OCI-LY7 (cell line): ENCODE measurements around the gene CEACAM18. TPM values are rescaled to one million over a fixed set of nuclear protein-coding genes. Genes with fewer than 3 reads are reported as not detected.

Experiments used
- BruUV-seq: library from RNA; stranded (reverse); fragments of 400-500 nt; replicated peaks from 2 replicates; lab custom pipeline; 2021; lab: Mats Ljungman, UMichigan
- CTCF ChIA-PET: fragments of 300-600 bp; sonication (Branson Sonifier 250); formaldehyde crosslinking; loops from one replicate; lab custom pipeline; 2022; ENCODE audit warnings: antibody characterized with exemption; ENCODE audit not compliant: unreplicated experiment; lab: Charles Lee
- POLR2A ChIA-PET: fragments of 300-600 bp; sonication (Branson Sonifier 250); formaldehyde crosslinking; loops from one replicate; lab custom pipeline; 2022; ENCODE audit warnings: antibody characterized with exemption; lab: Charles Lee
- DNase-seq: peaks from one replicate; pipeline ENCODE4 v3.0.0-alpha.2; 2015; ENCODE audit warnings: low spot score
- H2AFZ ChIP-seq: fragments of 200-600 bp; sonication (generic), shearing (Covaris generic); 2 replicates; pipeline ENCODE4 v1.6.1; 2014; ENCODE audit warnings: mild to moderate bottlenecking, antibody characterized with exemption, low read length, moderate library complexity
- H3K27ac ChIP-seq: fragments of 200-600 bp; sonication (generic); 2 replicates; pipeline ENCODE4 v1.5.1; 2014; ENCODE audit warnings: mixed run types, low read depth, mild to moderate bottlenecking, moderate library complexity, low read length, inconsistent platforms; ENCODE audit not compliant: poor library complexity, severe bottlenecking
- H3K36me3 ChIP-seq: fragments of 200-600 bp; sonication (generic); 2 replicates; pipeline ENCODE4 v1.6.1; 2014; ENCODE audit warnings: mild to moderate bottlenecking, antibody characterized with exemption, low read length, moderate library complexity, mixed read lengths; ENCODE audit not compliant: insufficient read depth
- H3K4me1 ChIP-seq: fragments of 200-600 bp; sonication (generic); 2 replicates; pipeline ENCODE4 v1.5.1; 2014; ENCODE audit warnings: mild to moderate bottlenecking, low read length; ENCODE audit not compliant: insufficient read depth, poor library complexity, severe bottlenecking
- H3K4me2 ChIP-seq: fragments of 200-600 bp; sonication (generic); 2 replicates; pipeline ENCODE4 v1.6.1; 2014; ENCODE audit warnings: mild to moderate bottlenecking, low read length
- H3K4me3 ChIP-seq: fragments of 200-600 bp; sonication (generic); 2 replicates; pipeline ENCODE4 v1.5.1; 2014; ENCODE audit warnings: mild to moderate bottlenecking, low read depth, low read length; ENCODE audit not compliant: poor library complexity, severe bottlenecking
- H3K79me2 ChIP-seq: fragments of 200-600 bp; sonication (generic); 2 replicates; pipeline ENCODE4 v1.6.1; 2016; ENCODE audit warnings: low read depth, mild to moderate bottlenecking, low read length, moderate library complexity, mixed read lengths; ENCODE audit not compliant: insufficient read depth
- H3K9me2 ChIP-seq: fragments of 200-600 bp; sonication (generic); 2 replicates; pipeline ENCODE4 v1.6.1; 2016; ENCODE audit warnings: mild to moderate bottlenecking, low read length, mixed read lengths; ENCODE audit not compliant: insufficient read depth
- H3K9me3 ChIP-seq: fragments of 200-600 bp; sonication (generic); 2 replicates; pipeline ENCODE4 v1.6.1; 2014; ENCODE audit warnings: mild to moderate bottlenecking, mixed run types, low read length, mixed read lengths
- H4K20me1 ChIP-seq: fragments of 200-600 bp; sonication (generic); 2 replicates; pipeline ENCODE4 v1.6.1; 2014; ENCODE audit warnings: mild to moderate bottlenecking, antibody characterized with exemption, low read length, moderate library complexity, mixed read lengths; ENCODE audit not compliant: insufficient read depth
- EZH2phosphoT487 ChIP-seq: fragments of 200-600 bp; sonication (generic); IDR thresholded peaks from 2 replicates; pipeline ENCODE4 v1.6.1; 2018; ENCODE audit warnings: low read depth, borderline replicate concordance, mild to moderate bottlenecking, mixed run types, antibody characterized with exemption, low read length, moderate library complexity, mixed read lengths
- intact Hi-C: fragments of 100-400 bp; cut with micrococcal nuclease; formaldehyde crosslinking; loops from one replicate; pipeline ENCODE4 v1.10.0; 2022; ENCODE audit not compliant: unreplicated experiment
- total RNA-seq, 2 experiments: library from RNA; depleted of rRNA in 1 of 2; stranded (reverse); fragments of >200 nt in 1 of 2; shearing (Covaris generic) in 1 of 2; gene quantifications; 2 replicates each; pipeline ENCODE4 v1.2.3, GENCODE V29; 2014 to 2022
- TF ChIP-seq, protein P1 (sequence below): fragments of 200-600 bp; sonication (generic); conservative IDR thresholded peaks from 2 replicates; pipeline ENCODE4 v1.5.1; 2014; ENCODE audit warnings: mild to moderate bottlenecking, antibody characterized with exemption, low read length, moderate library complexity, mixed read lengths

CEACAM18 gene
- total RNA-seq, 2 experiments from 2014 or later = not detected

DNA sequence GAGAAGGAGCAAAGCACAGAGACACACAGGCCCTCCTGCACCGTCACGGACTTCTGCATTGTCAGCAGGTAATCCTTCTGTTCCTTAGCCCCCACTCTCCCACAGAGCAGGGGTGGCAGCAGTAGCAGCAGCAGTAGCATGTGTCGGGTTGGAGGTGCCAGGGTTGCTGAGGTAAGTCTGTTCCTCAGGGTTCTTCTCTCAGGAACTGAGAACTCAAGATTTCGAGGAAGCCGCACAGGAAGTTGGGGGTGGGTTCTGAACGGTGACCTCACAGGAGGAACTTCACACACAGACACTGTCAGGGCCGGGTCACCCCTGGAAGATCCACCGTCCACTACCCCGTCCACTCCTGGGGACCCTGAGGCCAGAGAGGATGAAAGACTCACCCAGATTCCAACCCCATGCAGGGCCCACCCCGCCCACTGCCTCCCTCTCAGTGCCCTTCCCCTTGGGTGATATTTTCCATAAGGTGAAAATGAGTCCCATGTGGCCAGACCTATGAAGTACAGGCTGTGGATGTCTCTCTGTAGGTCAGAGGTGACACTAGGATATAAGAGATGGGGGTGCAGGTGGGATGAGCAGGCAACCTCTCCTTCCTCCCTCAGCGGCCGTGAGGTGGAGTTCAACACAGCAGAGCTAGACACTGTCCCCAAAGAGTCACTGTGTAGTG, 23.4 kb downstream of the CEACAM18 start, which contains the start of gene SIGLEC12:
Gene SIGLEC12, minus strand, starts transcription at position 207 of the 670 bp plus-strand sequence. Its CDS starts 67 bp downstream, at position 140.
- intact Hi-C loops = no loop called here
- ChIA-PET POLR2A (no interaction called here), CTCF (no interaction called here)
- no peaks in the 10 kb centered on the region for H3K9me2 ChIP-seq
- no peak within 1 kb of the TSS for H3K4me3 ChIP-seq
- DNase-seq = no peak
- no peaks in the 10 kb centered on the region for H3K9me3 ChIP-seq
- no peaks in the 10 kb centered on the region for H3K79me2 ChIP-seq
- TF ChIP-seq, protein P1, sequence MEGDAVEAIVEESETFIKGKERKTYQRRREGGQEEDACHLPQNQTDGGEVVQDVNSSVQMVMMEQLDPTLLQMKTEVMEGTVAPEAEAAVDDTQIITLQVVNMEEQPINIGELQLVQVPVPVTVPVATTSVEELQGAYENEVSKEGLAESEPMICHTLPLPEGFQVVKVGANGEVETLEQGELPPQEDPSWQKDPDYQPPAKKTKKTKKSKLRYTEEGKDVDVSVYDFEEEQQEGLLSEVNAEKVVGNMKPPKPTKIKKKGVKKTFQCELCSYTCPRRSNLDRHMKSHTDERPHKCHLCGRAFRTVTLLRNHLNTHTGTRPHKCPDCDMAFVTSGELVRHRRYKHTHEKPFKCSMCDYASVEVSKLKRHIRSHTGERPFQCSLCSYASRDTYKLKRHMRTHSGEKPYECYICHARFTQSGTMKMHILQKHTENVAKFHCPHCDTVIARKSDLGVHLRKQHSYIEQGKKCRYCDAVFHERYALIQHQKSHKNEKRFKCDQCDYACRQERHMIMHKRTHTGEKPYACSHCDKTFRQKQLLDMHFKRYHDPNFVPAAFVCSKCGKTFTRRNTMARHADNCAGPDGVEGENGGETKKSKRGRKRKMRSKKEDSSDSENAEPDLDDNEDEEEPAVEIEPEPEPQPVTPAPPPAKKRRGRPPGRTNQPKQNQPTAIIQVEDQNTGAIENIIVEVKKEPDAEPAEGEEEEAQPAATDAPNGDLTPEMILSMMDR = no peak
- no peak for TF ChIP-seq EZH2phosphoT487
- BruUV-seq = no TSS peak
- no peak within 1 kb of the TSS for H3K4me2 ChIP-seq
- H2AFZ ChIP-seq = no peak within 1 kb of the TSS
- no peaks in the 10 kb centered on the region for H3K36me3 ChIP-seq
- no peaks in the 10 kb centered on the region for H4K20me1 ChIP-seq
- no peak within 1 kb of the TSS for H3K27ac ChIP-seq
- H3K4me1 ChIP-seq = no peaks in the 10 kb centered on the region

DNA sequence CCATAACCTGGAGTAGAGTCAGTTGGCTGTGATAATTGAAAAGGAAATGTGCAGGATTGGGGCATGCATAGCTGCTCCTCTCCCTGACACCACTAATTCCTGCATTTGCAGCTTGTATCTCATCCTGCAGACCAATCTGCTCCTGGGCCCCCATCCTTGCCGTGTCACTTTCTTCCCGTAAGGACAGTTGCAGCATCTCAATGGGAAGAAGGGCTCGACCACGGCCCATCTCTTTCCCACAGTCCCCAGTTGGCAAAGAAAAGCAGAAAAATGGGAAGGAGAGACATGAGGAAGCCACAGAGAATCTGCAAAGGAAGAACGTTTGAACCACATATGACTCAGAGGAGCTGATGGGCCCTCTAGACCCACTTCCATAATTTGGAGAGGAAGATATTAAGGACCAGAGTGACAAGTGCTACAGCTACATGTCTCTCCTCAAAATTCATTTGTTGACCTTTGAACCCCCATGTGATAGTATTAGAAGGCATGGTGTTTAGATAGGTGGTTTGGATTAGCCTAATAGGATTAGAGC, 25.0 kb downstream of the CEACAM18 start:
- DNase-seq = no peak
- Histone ChIP-seq H3K79me2 (no peaks in the 10 kb centered on the region), H3K9me2 (no peaks in the 10 kb centered on the region), H3K4me3 (no peak overlapping the region), H3K4me2 (no peak overlapping the region), H2AFZ (no peak overlapping the region), H3K27ac (no peak overlapping the region), H3K36me3 (no peaks in the 10 kb centered on the region), H4K20me1 (no peaks in the 10 kb centered on the region), H3K9me3 (no peaks in the 10 kb centered on the region), H3K4me1 (no peaks in the 10 kb centered on the region)
- CTCF ChIA-PET = no interaction called here
- TF ChIP-seq EZH2phosphoT487 = no peak
- TF ChIP-seq, protein P1 = no peak
- intact Hi-C loops = no loop called here
- POLR2A ChIA-PET = no interaction called here
- no TSS peak for BruUV-seq

DNA sequence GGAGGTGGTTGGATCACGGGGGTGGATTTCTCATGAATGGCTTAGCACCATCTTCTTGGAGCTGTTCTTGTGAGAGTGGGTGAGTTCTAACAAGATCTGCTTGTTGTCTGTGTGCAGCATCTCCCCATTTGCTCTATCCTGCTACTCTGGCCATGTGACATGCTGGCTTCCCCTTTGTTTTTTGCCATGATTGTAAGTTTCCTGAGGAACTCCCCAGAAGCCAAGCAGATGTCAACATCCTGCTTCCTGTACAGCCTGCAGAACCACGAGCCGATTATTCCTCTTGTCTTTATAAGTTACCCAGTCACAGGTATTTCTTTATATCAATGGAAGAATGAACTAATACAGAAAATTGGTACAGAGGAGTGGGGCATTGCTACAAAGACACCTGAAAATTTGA, 25.6 kb downstream of the CEACAM18 start:
- TF ChIP-seq, protein P1 = no peak
- TF ChIP-seq EZH2phosphoT487 = no peak
- H3K9me2 ChIP-seq = no peaks in the 10 kb centered on the region
- H3K4me3 ChIP-seq = no peak overlapping the region
- no peaks in the 10 kb centered on the region for H3K9me3 ChIP-seq
- H3K79me2 ChIP-seq = no peaks in the 10 kb centered on the region
- POLR2A ChIA-PET = no interaction called here
- BruUV-seq = no TSS peak
- no peak overlapping the region for H2AFZ ChIP-seq
- DNase-seq = no peak
- CTCF ChIA-PET = no interaction called here
- no peak overlapping the region for H3K4me2 ChIP-seq
- no peaks in the 10 kb centered on the region for H3K36me3 ChIP-seq
- no peaks in the 10 kb centered on the region for H3K4me1 ChIP-seq
- no peaks in the 10 kb centered on the region for H4K20me1 ChIP-seq
- H3K27ac ChIP-seq = no peak overlapping the region
- intact Hi-C loops = no loop called here
